Measurements from ENCODE around the gene FAM131A. TPM values are rescaled to one million over a fixed set of nuclear protein-coding genes. Genes with fewer than 3 reads are reported as not detected.

FAM131A gene
- total RNA-seq, 4 donors from 2014 or later, result 14.7 to 27.1 (median 18.8) TPM

- no peaks in the 10 kb centered on the region for H3K9me3 ChIP-seq
- in situ Hi-C loops (cut with MboI; ENCODE audit: low sequenced_read_pairs in 4 of 4), result no loop called here
- peaks cover 53% of the 10 kb centered on the region in 2 donors for H3K4me1 ChIP-seq
- ATAC-seq (peak; percentile 12 to 29), DNase-seq (peak in 1 of 2 donors; percentile 84)
- H3K4me3 ChIP-seq, result peak overlapping the region in 2 of 4 donors; percentile 39 to 57
- H3K27me3 ChIP-seq, result no peaks in the 10 kb centered on the region
- TF ChIP-seq POLR2A (IDR thresholded peaks at IDR 0.05) (no peak), CTCF (IDR thresholded peaks at IDR 0.05 in 4 of 5, conservative IDR thresholded peaks at IDR 0.05 in 1 of 5) (no peak)
- H3K27ac ChIP-seq, result peak overlapping the region; percentile 92 to 100 (median 98)
- intact Hi-C loops (cut with DNase I; ENCODE audit: low total_unique reads), result no loop called here
- peaks cover 12 to 83% of the 10 kb centered on the region in 2 donors for H3K36me3 ChIP-seq
These were observed 13.7 kb upstream of the FAM131A start for GRCh38 chr3:184323696-184324095.

GRCh38 chr3:184325269-184325668 is 12.1 kb upstream of the FAM131A start:
- DNase-seq, result no peak
- H3K27ac ChIP-seq, result peak overlapping the region; percentile 18 to 97 (median 50)
- ATAC-seq, result no peak
- no peak for TF ChIP-seq CTCF (IDR thresholded peaks at IDR 0.05 in 4 of 5, conservative IDR thresholded peaks at IDR 0.05 in 1 of 5)
- no peak for TF ChIP-seq POLR2A (IDR thresholded peaks at IDR 0.05)
- H3K4me3 ChIP-seq, result no peak overlapping the region
- H3K36me3 ChIP-seq, result peaks cover 12 to 98% of the 10 kb centered on the region in 2 donors
- H3K27me3 ChIP-seq, result no peaks in the 10 kb centered on the region
- H3K4me1 ChIP-seq, result peaks cover 40 to 41% of the 10 kb centered on the region in 2 donors
- in situ Hi-C loops (cut with MboI; ENCODE audit: low sequenced_read_pairs in 4 of 4) (no loop called here), intact Hi-C loops (cut with DNase I; ENCODE audit: low total_unique reads) (no loop called here)
- no peaks in the 10 kb centered on the region for H3K9me3 ChIP-seq

GRCh38 chr3:184325715-184326369 is 11.6 kb upstream of the FAM131A start:
- intact Hi-C loops (cut with DNase I; ENCODE audit: low total_unique reads), result no loop called here
- in situ Hi-C loops (cut with MboI; ENCODE audit: low sequenced_read_pairs in 4 of 4), result no loop called here
- Histone ChIP-seq H3K36me3 (peaks cover 12 to 100% of the 10 kb centered on the region in 2 donors), H3K27ac (peak overlapping the region; percentile 18 to 97 (median 50)), H3K27me3 (no peaks in the 10 kb centered on the region), H3K4me1 (peaks cover 34 to 35% of the 10 kb centered on the region in 2 donors), H3K9me3 (no peaks in the 10 kb centered on the region), H3K4me3 (no peak overlapping the region)
- TF ChIP-seq POLR2A (IDR thresholded peaks at IDR 0.05) (no peak), CTCF (IDR thresholded peaks at IDR 0.05 in 4 of 5, conservative IDR thresholded peaks at IDR 0.05 in 1 of 5) (no peak)
- no peak for DNase-seq
- ATAC-seq, result no peak

GRCh38 chr3:184327171-184327570 is 10.2 kb upstream of the FAM131A start:
- intact Hi-C loops (cut with DNase I; ENCODE audit: low total_unique reads) (no loop called here), in situ Hi-C loops (cut with MboI; ENCODE audit: low sequenced_read_pairs in 4 of 4) (no loop called here)
- ATAC-seq (no peak), DNase-seq (no peak)
- Histone ChIP-seq H3K27me3 (no peaks in the 10 kb centered on the region), H3K4me3 (no peak overlapping the region), H3K36me3 (peaks cover 12 to 100% of the 10 kb centered on the region in 2 donors), H3K9me3 (no peaks in the 10 kb centered on the region), H3K27ac (peak overlapping the region in 3 of 4 donors; percentile 29 to 55 (median 36)), H3K4me1 (peaks cover 21 to 29% of the 10 kb centered on the region in 2 donors)
- TF ChIP-seq CTCF (IDR thresholded peaks at IDR 0.05 in 4 of 5, conservative IDR thresholded peaks at IDR 0.05 in 1 of 5) (no peak), POLR2A (IDR thresholded peaks at IDR 0.05) (no peak)

All from gastrocnemius medialis (tissue), 4 donors.